GM23338 (cell line): ENCODE measurements around the gene TFB2M. TPM values are rescaled to one million over a fixed set of nuclear protein-coding genes. Genes with fewer than 3 reads are reported as not detected.

Source experiments
- ATAC-seq: fragments of 200-7000 bp; cut with Tn5 transposase; 3 replicates; pipeline ENCODE4 v1.9.1; 2020
- DNase-seq: peaks from one replicate; pipeline ENCODE4 v3.0.0-alpha.2; 2015; ENCODE audit warnings: low spot score
- H2AFZ ChIP-seq: fragments of 200-600 bp; sonication (generic); 2 replicates; pipeline ENCODE4 v1.8.0; 2016; ENCODE audit warnings: antibody characterized with exemption, mild to moderate bottlenecking, moderate library complexity
- H3F3A ChIP-seq: fragments of 200-600 bp; sonication (generic); replicated peaks from 2 replicates; pipeline ENCODE4 v1.8.0; 2017; ENCODE audit warnings: antibody characterized with exemption, mixed run types, low read depth
- H3K27ac ChIP-seq: fragments of 200-600 bp; sonication (generic); 2 replicates; pipeline ENCODE4 v1.6.1; 2016; ENCODE audit warnings: low read depth
- H3K27me3 ChIP-seq: fragments of 200-600 bp; sonication (generic); 2 replicates; pipeline ENCODE4 v1.8.0; 2016; ENCODE audit warnings: mild to moderate bottlenecking, mixed run types, moderate library complexity; ENCODE audit not compliant: insufficient read depth
- H3K36me3 ChIP-seq: fragments of 200-600 bp; sonication (generic); 2 replicates; pipeline ENCODE4 v1.8.0; 2016; ENCODE audit warnings: mild to moderate bottlenecking; ENCODE audit not compliant: insufficient read depth
- H3K4me1 ChIP-seq: fragments of 200-600 bp; sonication (generic); 2 replicates; pipeline ENCODE4 v1.8.0; 2016; ENCODE audit warnings: mild to moderate bottlenecking, moderate library complexity; ENCODE audit not compliant: insufficient read depth
- H3K4me2 ChIP-seq: fragments of 200-600 bp; sonication (generic); 2 replicates; pipeline ENCODE4 v1.7.1; 2017; ENCODE audit warnings: mixed run types
- H3K4me3 ChIP-seq: fragments of 200-600 bp; sonication (generic); 2 replicates; pipeline ENCODE4 v1.6.1; 2016; ENCODE audit warnings: mixed run types
- H3K79me2 ChIP-seq: fragments of 200-600 bp; sonication (generic); replicated peaks from 2 replicates; pipeline ENCODE4 v1.8.0; 2017; ENCODE audit warnings: mild to moderate bottlenecking; ENCODE audit not compliant: insufficient read depth
- H3K9me2 ChIP-seq: fragments of 200-600 bp; sonication (generic); 2 replicates; pipeline ENCODE4 v1.8.0; 2017; ENCODE audit not compliant: insufficient read depth
- H4K20me1 ChIP-seq: fragments of 200-600 bp; sonication (generic); replicated peaks from 2 replicates; pipeline ENCODE4 v1.8.0; 2017; ENCODE audit warnings: mild to moderate bottlenecking; ENCODE audit not compliant: insufficient read depth
- H3K27ac Mint-ChIP-seq: 2 replicates; pipeline ENCODE4 v1.8.0; 2020; ENCODE audit warnings: inconsistent platforms, mild to moderate bottlenecking, moderate library complexity, mixed read lengths
- H3K27me3 Mint-ChIP-seq: 3 replicates; pipeline ENCODE4 v1.8.0; 2022; ENCODE audit warnings: low read depth, mild to moderate bottlenecking, moderate library complexity, mixed read lengths, inconsistent platforms; ENCODE audit not compliant: insufficient read depth, poor library complexity
- H3K36me3 Mint-ChIP-seq: 3 replicates; pipeline ENCODE4 v1.8.0; 2021; ENCODE audit warnings: low read depth, mild to moderate bottlenecking, inconsistent platforms, moderate library complexity, mixed read lengths
- H3K4me1 Mint-ChIP-seq: 3 replicates; pipeline ENCODE4 v1.8.0; 2020; ENCODE audit warnings: mild to moderate bottlenecking, inconsistent platforms, mixed read lengths
- H3K4me3 Mint-ChIP-seq: 3 replicates; pipeline ENCODE4 v1.8.0; 2021; ENCODE audit warnings: moderate library complexity, mild to moderate bottlenecking, inconsistent platforms, mixed read lengths
- H3K9me3 Mint-ChIP-seq: 3 replicates; pipeline ENCODE4 v1.8.0; 2020; ENCODE audit warnings: moderate library complexity, mild to moderate bottlenecking, inconsistent platforms, mixed read lengths
- CTCF ChIP-seq, 2 experiments: fragments of 200-600 bp in 1 of 2; sonication (generic) in 1 of 2; conservative IDR thresholded peaks; 2 replicates each; pipeline versions ENCODE4 v1.5.1 to v1.6.1; 2016 to 2017; ENCODE audit warnings: antibody characterized with exemption in 2 of 2, low read depth in 2 of 2, mild to moderate bottlenecking in 2 of 2, moderate library complexity in 1 of 2
- ETS1 ChIP-seq: IDR thresholded peaks from 2 replicates; pipeline ENCODE4 v1.6.1; 2016; ENCODE audit warnings: antibody characterized with exemption
- EZH2 ChIP-seq: fragments of 200-600 bp; sonication (generic); IDR thresholded peaks from one replicate; pipeline ENCODE4 v1.8.0; 2017; ENCODE audit warnings: antibody characterized with exemption, mild to moderate bottlenecking, low read depth; ENCODE audit not compliant: unreplicated experiment
- EZH2phosphoT487 ChIP-seq: fragments of 200-600 bp; sonication (generic); IDR thresholded peaks from one replicate; pipeline ENCODE4 v1.8.1; 2018; ENCODE audit warnings: antibody characterized with exemption; ENCODE audit not compliant: unreplicated experiment
- JUNB ChIP-seq: IDR thresholded peaks from one replicate; pipeline ENCODE4 v1.6.1; 2016; ENCODE audit warnings: antibody characterized with exemption; ENCODE audit not compliant: unreplicated experiment
- NANOG ChIP-seq: IDR thresholded peaks from 2 replicates; pipeline ENCODE4 v1.6.1; 2016; ENCODE audit warnings: antibody characterized with exemption, borderline replicate concordance
- POLR2AphosphoS5 ChIP-seq: IDR thresholded peaks from 2 replicates; pipeline ENCODE4 v1.6.1; 2016; ENCODE audit warnings: antibody characterized with exemption, low read depth
- REST ChIP-seq: IDR thresholded peaks from one replicate; pipeline ENCODE4 v1.6.1; 2018; ENCODE audit warnings: antibody characterized with exemption; ENCODE audit not compliant: unreplicated experiment
- STAT1 ChIP-seq: IDR thresholded peaks from one replicate; pipeline ENCODE4 v1.6.1; 2016; ENCODE audit warnings: antibody characterized with exemption; ENCODE audit not compliant: unreplicated experiment
- ZNF114 ChIP-seq: fragments of 250-450 bp; sonication (Bioruptor Pico); IDR thresholded peaks from 2 replicates; pipeline ENCODE4 v1.5.0; 2020; ENCODE audit warnings: mild to moderate bottlenecking, moderate library complexity
- ZNF462 ChIP-seq: fragments of 250-450 bp; sonication (Bioruptor Pico); IDR thresholded peaks from 2 replicates; pipeline ENCODE4 v1.5.0; 2020; ENCODE audit warnings: mild to moderate bottlenecking, moderate library complexity
- polyA plus RNA-seq: library from polyadenylated mRNA; unstranded; fragments of >200 nt; fragmentation: Nextera tagmentation; extraction: Ambion mirVana; gene quantifications from 2 replicates; pipeline ENCODE4 v1.2.1, GENCODE V29; 2016
- total RNA-seq: library from RNA; depleted of rRNA; stranded (reverse); fragments of >200 nt; shearing (Covaris generic); gene quantifications from 2 replicates; pipeline ENCODE4 v1.2.3, GENCODE V29; 2014

Gene TFB2M
- total and polyA plus RNA-seq, 2 experiments from 2014 or later, result 18.7 to 24.9 TPM

- no peak for TF ChIP-seq REST
- TF ChIP-seq POLR2AphosphoS5, result no peak
- no peak for TF ChIP-seq CTCF (conservative IDR thresholded peaks at IDR 0.05; ENCODE audit: low read depth in 2 of 2)
- TF ChIP-seq JUNB, result no peak
- TF ChIP-seq ETS1, result no peak
- TF ChIP-seq EZH2phosphoT487, result no peak
These were observed 1.7 kb upstream of the TFB2M start (continued) for GRCh38 chr1:246567646-246568235.

GRCh38 chr1:246566813-246567645 is 968 bp upstream of the TFB2M start:
- Histone ChIP-seq H3K27ac (peak overlapping the region; percentile 86), H3K36me3 (no peaks in the 10 kb centered on the region), H3F3A (no peaks in the 10 kb centered on the region), H4K20me1 (peaks cover 11% of the 10 kb centered on the region; the same call in 1 of the 2 replicates), H3K9me2 (no peaks in the 10 kb centered on the region), H3K4me3 (peak overlapping the region; percentile 95), H3K4me2 (peak overlapping the region; percentile 94), H2AFZ (peak overlapping the region; percentile 90), H3K27me3 (no peaks in the 10 kb centered on the region), H3K4me1 (peaks cover 13% of the 10 kb centered on the region; the same call in 1 of the 2 replicates), H3K79me2 (peaks cover 88% of the 10 kb centered on the region)
- no peaks in the 10 kb centered on the region for H3K9me3 Mint-ChIP-seq
- peak overlapping the region; percentile 98 for H3K4me3 Mint-ChIP-seq
- peaks cover 7% of the 10 kb centered on the region for H3K27me3 Mint-ChIP-seq
- DNase-seq (peak; percentile 28), ATAC-seq (no peak)
- H3K27ac Mint-ChIP-seq, result peak overlapping the region; percentile 90; the same call in 1 of the 2 replicates
- H3K36me3 Mint-ChIP-seq, result peaks cover 17% of the 10 kb centered on the region
- peaks cover 9% of the 10 kb centered on the region for H3K4me1 Mint-ChIP-seq
- TF ChIP-seq POLR2AphosphoS5 (no peak), EZH2 (no peak), ZNF114 (CRISPR knock-in tag) (no peak), EZH2phosphoT487 (no peak), NANOG (no peak), ZNF462 (no peak), STAT1 (no peak)
